NCI-H446 (cell line): Measurements from ENCODE around the gene TOMM22.
A peak's percentile ranks its signal among the peaks of the same experiment; 100 is the strongest.

Experiments used
- DNase-seq, 2 experiments: peaks; one replicate each; lab custom pipeline; 2025; lab: John Stamatoyannopoulos, UW

Gene TOMM22

GRCh38 chr22:38696606-38697424 is 15.1 kb downstream of the TOMM22 start:
- DNase-seq = no peak

- no peak for DNase-seq
These were observed 15.8 kb downstream of the TOMM22 start for GRCh38 chr22:38697425-38698089.

- no peak for DNase-seq
These were observed 16.8 kb downstream of the TOMM22 start for GRCh38 chr22:38698407-38699094.

- no peak for DNase-seq
These were observed 17.4 kb downstream of the TOMM22 start for GRCh38 chr22:38699143-38699542.

- no peak for DNase-seq
These were observed 18.0 kb downstream of the TOMM22 start for GRCh38 chr22:38699784-38700183.

GRCh38 chr22:38700270-38700788 is 18.6 kb downstream of the TOMM22 start:
- no peak for DNase-seq

GRCh38 chr22:38700789-38701628 is 19.3 kb downstream of the TOMM22 start, which contains the start of gene JOSD1:
JOSD1 (minus strand) TSS chr22:38700943; CDS start chr22:38699987, 956 bp downstream.
- peak; percentile 81 to 98 for DNase-seq

GRCh38 chr22:38704654-38705234 is 23.0 kb downstream of the TOMM22 start:
- DNase-seq = no peak

GRCh38 chr22:38705235-38706100 is 23.7 kb downstream of the TOMM22 start, which contains the start of gene GTPBP1:
GTPBP1 (plus strand) TSS chr22:38705944; CDS start chr22:38705956, 12 bp downstream.
- peak; percentile 100 for DNase-seq

- no peak for DNase-seq
These were observed 24.5 kb downstream of the TOMM22 start for GRCh38 chr22:38706101-38706900.

- DNase-seq = no peak
These were observed 25.1 kb downstream of the TOMM22 start for GRCh38 chr22:38706901-38707195.

- DNase-seq = no peak
These were observed 25.6 kb downstream of the TOMM22 start for GRCh38 chr22:38707346-38707745.

- no peak for DNase-seq
These were observed 26.2 kb downstream of the TOMM22 start for GRCh38 chr22:38707984-38708383.

- DNase-seq = no peak
These were observed 27.5 kb downstream of the TOMM22 start for GRCh38 chr22:38709306-38709705.

GRCh38 chr22:38710351-38710750 is 28.6 kb downstream of the TOMM22 start:
- no peak for DNase-seq

- DNase-seq = no peak
These were observed 29.1 kb downstream of the TOMM22 start for GRCh38 chr22:38710866-38711265.

GRCh38 chr22:38712486-38713207 is 30.9 kb downstream of the TOMM22 start:
- no peak for DNase-seq

GRCh38 chr22:38713921-38714320 is 32.2 kb downstream of the TOMM22 start:
- no peak for DNase-seq
